ENCODE measurements around the gene SLIT3. TPM values are rescaled to one million over a fixed set of nuclear protein-coding genes. Genes with fewer than 3 reads are reported as not detected.

The SLIT3 gene
- total RNA-seq, 1 experiment from 2014 or later: not detected

GRCh38 chr5:169009123-169009522 lies 291.8 kb downstream of the SLIT3 start:
- intact Hi-C loops (cut with micrococcal nuclease; ENCODE audit: unreplicated experiment): no loop called here
- no peak overlapping the region for H2AFZ ChIP-seq
- no peaks in the 10 kb centered on the region for H3F3A ChIP-seq (ENCODE audit: insufficient read depth, low read depth)
- peaks cover 67% of the 10 kb centered on the region for H3K27me3 ChIP-seq (ENCODE audit: insufficient read depth, low read depth)
- H3K4me2 ChIP-seq: no peak overlapping the region
- H3K4me3 ChIP-seq: no peak overlapping the region
- H3K9me3 ChIP-seq (ENCODE audit: insufficient read depth, low read depth): no peaks in the 10 kb centered on the region
- no peak for TF ChIP-seq EZH2 (IDR thresholded peaks at IDR 0.05; ENCODE audit: low read depth)
- TF ChIP-seq CTCF (conservative IDR thresholded peaks at IDR 0.05): no peak
- H3K27ac ChIP-seq: no peak overlapping the region
- no peaks in the 10 kb centered on the region for H3K9me2 ChIP-seq (ENCODE audit: insufficient read depth)
- no peaks in the 10 kb centered on the region for H3K79me2 ChIP-seq (ENCODE audit: low read depth)
- no peak for DNase-seq
- POLR2A ChIA-PET (ENCODE audit: unreplicated experiment): no interaction called here
- no peaks in the 10 kb centered on the region for H3K4me1 ChIP-seq (replicated peaks; ENCODE audit: insufficient read depth)
- no peaks in the 10 kb centered on the region for H4K20me1 ChIP-seq (ENCODE audit: insufficient read depth)
- CTCF ChIA-PET: no interaction called here
- no TSS peak for BruUV-seq (replicated peaks)
- H3K36me3 ChIP-seq (ENCODE audit: low read depth): no peaks in the 10 kb centered on the region

DNA sequence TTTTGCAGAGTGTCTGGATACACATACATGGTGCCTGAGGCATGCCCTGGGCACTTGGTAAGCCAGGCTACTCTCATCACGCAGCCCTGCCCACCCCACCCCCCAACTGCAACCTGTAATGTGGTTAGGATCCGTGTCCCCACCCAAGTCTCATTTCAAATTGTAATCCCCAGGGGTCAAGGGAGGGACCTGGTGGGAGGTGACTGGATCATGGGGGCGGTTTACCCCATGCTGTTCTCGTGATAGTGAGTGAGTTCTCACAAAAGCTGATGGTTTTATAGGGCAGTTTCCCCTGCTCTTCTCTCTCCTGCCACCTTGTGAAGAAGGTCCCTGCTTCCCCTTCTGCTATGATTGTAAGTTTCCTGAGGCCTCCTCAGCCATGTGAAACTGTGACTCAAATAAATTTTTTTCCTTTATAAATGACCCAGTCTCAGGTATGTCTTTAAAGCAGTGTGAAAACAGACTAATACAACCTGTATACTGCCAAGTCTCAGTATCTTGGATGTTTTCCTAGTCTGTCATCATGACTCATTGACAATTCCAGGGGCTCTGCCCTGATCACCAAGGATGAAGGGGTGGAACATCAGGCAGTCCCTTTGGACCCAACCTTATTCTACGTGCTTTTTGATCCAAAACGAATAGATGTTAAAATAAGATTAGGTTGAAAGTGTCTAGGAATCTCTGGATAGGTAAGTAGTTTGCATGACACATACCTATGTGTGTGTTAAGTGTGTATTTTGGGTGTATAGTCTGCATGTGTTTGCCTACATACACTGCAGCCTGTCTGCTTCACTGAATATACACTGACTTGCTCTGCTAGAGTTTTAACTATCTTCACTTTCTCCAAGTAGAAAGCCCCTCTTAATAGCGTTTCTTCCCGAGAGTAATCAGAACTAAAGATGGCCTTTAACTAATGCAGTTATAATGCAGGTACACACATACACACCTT lies 293.8 kb downstream of the SLIT3 start:
- TF ChIP-seq EZH2 (IDR thresholded peaks at IDR 0.05; ENCODE audit: low read depth) (no peak), CTCF (conservative IDR thresholded peaks at IDR 0.05) (no peak)
- intact Hi-C loops (cut with micrococcal nuclease; ENCODE audit: unreplicated experiment): no loop called here
- no peaks in the 10 kb centered on the region for H3K4me1 ChIP-seq (replicated peaks; ENCODE audit: insufficient read depth)
- no peak overlapping the region for H3K4me3 ChIP-seq
- no peak overlapping the region for H3K4me2 ChIP-seq
- no peak overlapping the region for H2AFZ ChIP-seq
- no peaks in the 10 kb centered on the region for H3K9me3 ChIP-seq (ENCODE audit: insufficient read depth, low read depth)
- POLR2A ChIA-PET (ENCODE audit: unreplicated experiment): no interaction called here
- no peaks in the 10 kb centered on the region for H3K79me2 ChIP-seq (ENCODE audit: low read depth)
- no peaks in the 10 kb centered on the region for H3F3A ChIP-seq (ENCODE audit: insufficient read depth, low read depth)
- H3K27me3 ChIP-seq (ENCODE audit: insufficient read depth, low read depth): peaks cover 68% of the 10 kb centered on the region
- CTCF ChIA-PET: no interaction called here
- H4K20me1 ChIP-seq (ENCODE audit: insufficient read depth): no peaks in the 10 kb centered on the region
- no TSS peak for BruUV-seq (replicated peaks)
- no peak overlapping the region for H3K27ac ChIP-seq
- H3K9me2 ChIP-seq (ENCODE audit: insufficient read depth): no peaks in the 10 kb centered on the region
- H3K36me3 ChIP-seq (ENCODE audit: low read depth): no peaks in the 10 kb centered on the region
- no peak for DNase-seq

DNA sequence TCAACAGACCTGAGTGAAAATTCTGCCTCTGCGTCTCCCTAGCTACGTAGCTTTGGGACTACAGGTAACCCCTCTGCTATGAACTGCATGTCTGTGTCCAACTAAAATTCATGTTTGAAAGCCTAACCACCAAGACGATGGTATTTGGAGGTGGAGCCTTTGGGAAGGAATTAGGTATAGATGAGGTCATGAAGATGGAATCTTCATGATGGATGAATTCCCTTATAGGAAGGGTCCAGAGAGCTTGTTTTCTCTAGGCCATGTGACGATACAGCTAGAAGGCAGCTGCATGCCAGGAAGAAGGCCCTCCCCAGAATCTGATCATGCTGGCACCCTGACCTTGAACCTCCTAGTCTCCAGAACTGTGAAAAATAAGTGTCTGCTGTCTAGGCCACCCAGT lies 296.4 kb downstream of the SLIT3 start:
- Histone ChIP-seq H3K9me3 (ENCODE audit: insufficient read depth, low read depth) (no peaks in the 10 kb centered on the region), H3K4me1 (replicated peaks; ENCODE audit: insufficient read depth) (no peaks in the 10 kb centered on the region), H3K27ac (no peak overlapping the region), H3K9me2 (ENCODE audit: insufficient read depth) (no peaks in the 10 kb centered on the region), H4K20me1 (ENCODE audit: insufficient read depth) (no peaks in the 10 kb centered on the region), H3K4me2 (no peak overlapping the region), H3K4me3 (no peak overlapping the region), H3K36me3 (ENCODE audit: low read depth) (no peaks in the 10 kb centered on the region), H2AFZ (no peak overlapping the region), H3K27me3 (ENCODE audit: insufficient read depth, low read depth) (peaks cover 74% of the 10 kb centered on the region), H3K79me2 (ENCODE audit: low read depth) (no peaks in the 10 kb centered on the region), H3F3A (ENCODE audit: insufficient read depth, low read depth) (no peaks in the 10 kb centered on the region)
- intact Hi-C loops (cut with micrococcal nuclease; ENCODE audit: unreplicated experiment): no loop called here
- CTCF ChIA-PET: no interaction called here
- no peak for DNase-seq
- no TSS peak for BruUV-seq (replicated peaks)
- POLR2A ChIA-PET (ENCODE audit: unreplicated experiment): no interaction called here
- no peak for TF ChIP-seq CTCF (conservative IDR thresholded peaks at IDR 0.05)
- no peak for TF ChIP-seq EZH2 (IDR thresholded peaks at IDR 0.05; ENCODE audit: low read depth)

Measured in PC-9 (cell line).